CD4-positive, CD25-positive, alpha-beta regulatory T cell (primary cell): Measurements from ENCODE around the gene FATE1. TPM values are rescaled to one million over a fixed set of nuclear protein-coding genes. Genes with fewer than 3 reads are reported as not detected.

Experiments
- ATAC-seq, 2 donors: fragments of 150-1000 bp; cut with Tn5 transposase; one replicate each; pipeline ENCODE4 v1.10.0; 2021; ENCODE audit warnings: low read depth in 2 of 2, moderate number of reproducible peaks in 2 of 2, moderate library complexity in 1 of 2
- DNase-seq, 3 donors: peaks; one replicate each; pipeline versions ENCODE4 v3.0.0 to v3.0.0-alpha.2; 2012 to 2022; ENCODE audit warnings: mixed read lengths in 1 of 3
- H3K27ac ChIP-seq: one replicate; pipeline ENCODE4 v1.7.0; 2013; ENCODE audit warnings: mild to moderate bottlenecking, low read length; ENCODE audit not compliant: insufficient read depth, poor library complexity, severe bottlenecking
- H3K27me3 ChIP-seq: one replicate; pipeline ENCODE4 v1.7.0; 2013; ENCODE audit warnings: low read length; ENCODE audit not compliant: control insufficient read depth, insufficient read depth
- H3K36me3 ChIP-seq: one replicate; pipeline ENCODE4 v1.7.0; 2013; ENCODE audit warnings: mild to moderate bottlenecking, low read length, moderate library complexity; ENCODE audit not compliant: control insufficient read depth, insufficient read depth
- H3K4me1 ChIP-seq: 2 replicates; pipeline ENCODE4 v1.7.0; 2013; ENCODE audit warnings: mild to moderate bottlenecking, low read length; ENCODE audit not compliant: insufficient read depth, control insufficient read depth, poor library complexity, severe bottlenecking
- H3K4me3 ChIP-seq: one replicate; pipeline ENCODE4 v1.7.0; 2013; ENCODE audit warnings: low read depth, mild to moderate bottlenecking, low read length, moderate library complexity
- H3K9me3 ChIP-seq, 2 experiments: 1 replicate in 1 of 2; 2 replicates in 1 of 2; pipeline ENCODE4 v1.7.0; 2013; ENCODE audit warnings: low read length in 2 of 2, mild to moderate bottlenecking in 1 of 2, moderate library complexity in 1 of 2; ENCODE audit not compliant: control insufficient read depth in 2 of 2
- H3K27ac Mint-ChIP-seq, 3 donors: one replicate each; pipeline ENCODE4 v1.8.0; 2020 to 2022; ENCODE audit warnings: mild to moderate bottlenecking in 3 of 3, mixed read lengths in 3 of 3, moderate library complexity in 2 of 3
- H3K27me3 Mint-ChIP-seq: one replicate; pipeline ENCODE4 v1.8.0; 2022; ENCODE audit warnings: mild to moderate bottlenecking, mixed read lengths
- H3K36me3 Mint-ChIP-seq: one replicate; pipeline ENCODE4 v1.8.0; 2020; ENCODE audit warnings: mixed read lengths
- H3K4me1 Mint-ChIP-seq, 4 donors: one replicate each; pipeline ENCODE4 v1.8.0; 2020 to 2022; ENCODE audit warnings: mixed read lengths in 4 of 4, mild to moderate bottlenecking in 1 of 4
- H3K4me3 Mint-ChIP-seq, 4 donors: one replicate each; pipeline ENCODE4 v1.8.0; 2020 to 2022; ENCODE audit warnings: mild to moderate bottlenecking in 4 of 4, mixed read lengths in 4 of 4, moderate library complexity in 3 of 4
- H3K9me3 Mint-ChIP-seq, 7 donors: one replicate each; pipeline ENCODE4 v1.8.0; 2020 to 2022; ENCODE audit warnings: mixed read lengths in 7 of 7, mild to moderate bottlenecking in 3 of 7, moderate library complexity in 2 of 7
- polyA plus RNA-seq, 4 donors: library from polyadenylated mRNA; unstranded; fragments of 300-500 nt; fragmentation: Illumina TruSeq; gene quantifications; one replicate each; pipeline ENCODE4 v1.2.3, GENCODE V29; 2021
- total RNA-seq: library from RNA; stranded (reverse); gene quantifications from one replicate; pipeline ENCODE4 v1.2.3, GENCODE V29; 2022

FATE1 gene
- total and polyA plus RNA-seq, 5 donors from 2014 or later: not detected

DNA sequence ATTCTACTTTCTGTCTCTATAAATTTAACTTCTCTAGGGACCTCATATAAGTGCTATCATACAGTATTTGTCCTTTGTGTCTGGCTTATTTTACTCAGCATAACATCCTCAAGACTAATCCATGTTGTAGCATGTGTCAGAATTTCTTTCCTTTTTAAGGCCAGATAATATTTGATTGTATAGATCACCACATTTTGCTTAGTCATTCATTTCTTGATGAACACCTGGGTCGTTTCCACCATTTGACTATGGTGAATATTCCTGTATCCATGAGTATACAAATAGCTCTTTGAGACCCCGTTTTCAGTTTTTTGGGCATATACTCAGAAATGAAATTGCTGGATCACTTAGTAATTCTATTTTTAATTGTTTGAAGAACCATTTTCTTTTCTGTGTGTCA, 30.7 kb downstream of the FATE1 start:
- H3K4me3 Mint-ChIP-seq: no peak overlapping the region
- DNase-seq (no peak), ATAC-seq (no peak)
- H3K9me3 Mint-ChIP-seq: no peaks in the 10 kb centered on the region
- H3K36me3 ChIP-seq: no peaks in the 10 kb centered on the region
- no peaks in the 10 kb centered on the region for H3K9me3 ChIP-seq
- no peak overlapping the region for H3K27ac Mint-ChIP-seq
- H3K4me1 Mint-ChIP-seq: no peaks in the 10 kb centered on the region
- H3K27me3 Mint-ChIP-seq: peaks cover 10% of the 10 kb centered on the region
- H3K36me3 Mint-ChIP-seq: no peaks in the 10 kb centered on the region
- no peaks in the 10 kb centered on the region for H3K4me1 ChIP-seq
- no peak overlapping the region for H3K4me3 ChIP-seq
- no peaks in the 10 kb centered on the region for H3K27me3 ChIP-seq
- no peak overlapping the region for H3K27ac ChIP-seq

DNA sequence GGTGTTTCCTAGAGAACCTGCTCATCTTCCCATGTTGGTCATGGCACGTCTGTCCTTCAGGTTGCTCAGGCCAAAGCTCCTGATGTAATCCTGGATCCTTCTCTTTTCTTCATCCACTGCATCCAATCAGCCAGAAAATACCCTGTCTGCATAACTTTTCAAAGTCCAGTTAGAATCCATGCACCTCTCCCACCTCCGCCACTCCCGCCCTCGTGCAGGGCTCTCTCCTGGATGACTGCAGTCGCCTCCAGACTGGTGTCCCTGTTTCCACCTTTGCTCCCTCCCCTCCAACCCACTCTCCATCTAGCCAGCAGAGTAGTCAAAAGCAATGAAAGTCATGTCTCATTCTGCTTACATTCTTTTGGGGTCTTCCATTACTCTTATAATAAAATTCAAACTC, 34.7 kb downstream of the FATE1 start:
- ATAC-seq (no peak), DNase-seq (no peak)
- H3K27me3 Mint-ChIP-seq: peaks cover 10% of the 10 kb centered on the region
- Histone ChIP-seq H3K27ac (no peak overlapping the region), H3K4me3 (no peak overlapping the region), H3K4me1 (no peaks in the 10 kb centered on the region), H3K36me3 (no peaks in the 10 kb centered on the region), H3K9me3 (no peaks in the 10 kb centered on the region), H3K27me3 (no peaks in the 10 kb centered on the region)
- no peaks in the 10 kb centered on the region for H3K4me1 Mint-ChIP-seq
- no peak overlapping the region for H3K4me3 Mint-ChIP-seq
- H3K9me3 Mint-ChIP-seq: no peaks in the 10 kb centered on the region
- no peaks in the 10 kb centered on the region for H3K36me3 Mint-ChIP-seq
- H3K27ac Mint-ChIP-seq: no peak overlapping the region

DNA sequence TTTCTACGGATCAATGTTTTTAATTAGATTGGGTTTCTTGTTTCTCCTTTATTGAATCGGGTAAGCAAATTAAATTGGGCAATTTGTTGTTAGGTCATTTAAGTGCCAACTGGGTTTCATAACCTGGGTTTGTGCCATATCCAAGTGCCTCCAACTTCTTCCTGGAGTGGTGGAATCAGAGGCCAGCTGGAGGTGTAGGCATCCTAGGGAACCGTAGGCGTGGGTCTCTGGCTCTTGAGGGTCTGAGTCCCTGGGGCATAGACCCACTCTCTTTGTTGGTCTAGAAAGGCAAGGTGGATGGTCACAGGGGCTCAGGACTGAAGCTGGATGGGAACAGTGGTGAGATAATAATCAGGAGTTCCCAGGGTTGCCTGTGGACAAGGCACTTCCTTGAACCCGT, 37.0 kb downstream of the FATE1 start:
- Histone ChIP-seq H3K4me3 (no peak overlapping the region), H3K27me3 (no peaks in the 10 kb centered on the region), H3K9me3 (no peaks in the 10 kb centered on the region), H3K27ac (no peak overlapping the region), H3K4me1 (no peaks in the 10 kb centered on the region), H3K36me3 (no peaks in the 10 kb centered on the region)
- H3K4me1 Mint-ChIP-seq: no peaks in the 10 kb centered on the region
- no peak overlapping the region for H3K27ac Mint-ChIP-seq
- peaks cover 10% of the 10 kb centered on the region for H3K27me3 Mint-ChIP-seq
- no peaks in the 10 kb centered on the region for H3K36me3 Mint-ChIP-seq
- no peaks in the 10 kb centered on the region for H3K9me3 Mint-ChIP-seq
- no peak overlapping the region for H3K4me3 Mint-ChIP-seq
- DNase-seq (no peak), ATAC-seq (no peak)

DNA sequence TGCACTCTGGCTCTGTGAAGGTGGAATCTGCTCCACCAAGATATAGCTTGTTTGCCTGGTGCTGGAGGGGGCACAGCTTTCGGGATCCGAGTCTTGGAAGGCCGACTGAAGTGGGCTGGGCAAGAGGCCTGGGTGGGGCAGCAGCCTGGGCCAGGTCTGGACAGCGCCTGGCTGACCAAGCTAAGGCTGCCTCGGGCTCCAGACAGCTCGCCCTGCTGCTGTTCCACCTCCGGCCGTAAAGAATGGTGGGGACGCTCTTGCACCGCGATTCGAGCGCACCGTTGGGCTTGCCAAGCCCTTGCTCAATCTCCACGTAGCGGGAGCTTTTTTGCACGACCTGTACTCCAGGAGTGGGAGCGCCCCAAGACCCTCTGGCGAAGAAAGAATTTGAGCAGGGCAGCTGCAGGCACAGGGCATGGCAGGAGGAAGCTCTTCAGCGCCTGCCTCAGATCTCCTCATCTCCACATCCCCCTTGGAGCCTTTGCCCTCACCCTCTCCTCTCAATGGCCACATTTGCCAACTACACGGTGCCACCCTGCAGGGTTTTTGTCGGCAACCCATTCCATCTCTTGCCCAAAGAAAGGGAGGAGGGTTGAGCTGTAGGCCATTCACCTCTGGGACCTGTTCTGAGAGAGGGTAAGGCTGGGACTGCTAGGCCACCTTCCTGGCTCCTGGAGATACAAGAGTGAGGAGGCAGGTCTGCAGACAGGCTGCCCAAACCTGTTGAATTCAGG, 37.6 kb downstream of the FATE1 start:
- Mint-ChIP-seq H3K4me1 (no peaks in the 10 kb centered on the region), H3K27ac (no peak overlapping the region), H3K4me3 (no peak overlapping the region), H3K36me3 (no peaks in the 10 kb centered on the region), H3K9me3 (no peaks in the 10 kb centered on the region), H3K27me3 (peaks cover 10% of the 10 kb centered on the region)
- Histone ChIP-seq H3K36me3 (no peaks in the 10 kb centered on the region), H3K27me3 (no peaks in the 10 kb centered on the region), H3K4me1 (no peaks in the 10 kb centered on the region), H3K9me3 (no peaks in the 10 kb centered on the region), H3K27ac (no peak overlapping the region), H3K4me3 (no peak overlapping the region)
- ATAC-seq (no peak), DNase-seq (peak in 1 of 3 donors; percentile 18)

DNA sequence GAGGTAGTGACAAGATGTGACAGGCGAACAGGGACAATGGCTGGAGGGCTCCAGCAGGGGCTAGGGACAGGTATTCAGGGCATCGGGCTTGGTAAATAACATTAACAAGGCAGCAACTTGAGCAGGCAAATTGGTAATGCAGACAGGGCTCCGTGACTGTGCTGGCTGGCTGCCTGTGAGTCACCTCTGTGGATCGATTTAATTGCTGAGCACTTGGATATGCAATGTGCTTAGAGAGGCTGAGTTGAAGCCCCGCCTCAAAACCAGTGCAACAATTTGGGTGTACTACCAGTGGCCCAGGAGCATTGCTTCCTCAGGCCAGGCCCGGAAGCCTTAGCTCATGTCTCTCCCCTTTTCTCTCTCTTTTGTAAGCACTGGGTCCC, 38.2 kb downstream of the FATE1 start:
- Mint-ChIP-seq H3K4me3 (no peak overlapping the region), H3K4me1 (no peaks in the 10 kb centered on the region), H3K27me3 (peaks cover 10% of the 10 kb centered on the region), H3K9me3 (no peaks in the 10 kb centered on the region), H3K27ac (no peak overlapping the region), H3K36me3 (no peaks in the 10 kb centered on the region)
- no peak overlapping the region for H3K27ac ChIP-seq
- H3K27me3 ChIP-seq: no peaks in the 10 kb centered on the region
- no peaks in the 10 kb centered on the region for H3K4me1 ChIP-seq
- H3K4me3 ChIP-seq: no peak overlapping the region
- no peak for DNase-seq
- H3K36me3 ChIP-seq: no peaks in the 10 kb centered on the region
- no peaks in the 10 kb centered on the region for H3K9me3 ChIP-seq
- no peak for ATAC-seq

DNA sequence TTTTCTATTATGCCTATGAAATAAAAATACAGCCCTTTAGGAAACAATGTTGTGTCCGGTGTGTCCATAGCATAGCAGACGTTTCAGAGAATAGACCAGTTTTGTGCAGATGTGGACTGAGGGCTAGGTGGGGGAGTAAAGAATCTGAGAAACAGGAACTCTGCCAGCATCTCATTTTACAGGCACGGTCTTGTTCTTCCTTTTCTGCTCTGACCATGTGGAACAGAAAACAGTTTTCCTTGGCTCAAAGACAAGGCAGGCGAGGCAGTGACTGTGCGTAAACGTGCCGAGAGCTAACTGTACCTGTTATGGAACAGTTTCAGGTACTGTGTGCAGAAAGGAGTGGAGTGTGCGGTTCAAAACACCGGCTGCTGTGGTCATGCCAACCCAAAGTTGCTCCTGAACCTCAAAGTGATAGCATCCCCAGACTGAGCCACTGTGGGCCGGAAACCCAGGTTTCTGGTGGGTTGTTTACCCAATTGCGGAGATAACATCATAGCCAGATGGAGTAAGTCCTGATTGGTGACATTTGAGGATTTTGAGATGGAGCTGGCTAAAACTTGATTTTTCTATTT, 38.9 kb downstream of the FATE1 start:
- DNase-seq (no peak), ATAC-seq (no peak)
- Mint-ChIP-seq H3K27me3 (peaks cover 10% of the 10 kb centered on the region), H3K4me1 (no peaks in the 10 kb centered on the region), H3K36me3 (no peaks in the 10 kb centered on the region), H3K4me3 (no peak overlapping the region), H3K27ac (no peak overlapping the region), H3K9me3 (no peaks in the 10 kb centered on the region)
- Histone ChIP-seq H3K4me1 (no peaks in the 10 kb centered on the region), H3K36me3 (no peaks in the 10 kb centered on the region), H3K9me3 (no peaks in the 10 kb centered on the region), H3K27me3 (no peaks in the 10 kb centered on the region), H3K27ac (no peak overlapping the region), H3K4me3 (no peak overlapping the region)

DNA sequence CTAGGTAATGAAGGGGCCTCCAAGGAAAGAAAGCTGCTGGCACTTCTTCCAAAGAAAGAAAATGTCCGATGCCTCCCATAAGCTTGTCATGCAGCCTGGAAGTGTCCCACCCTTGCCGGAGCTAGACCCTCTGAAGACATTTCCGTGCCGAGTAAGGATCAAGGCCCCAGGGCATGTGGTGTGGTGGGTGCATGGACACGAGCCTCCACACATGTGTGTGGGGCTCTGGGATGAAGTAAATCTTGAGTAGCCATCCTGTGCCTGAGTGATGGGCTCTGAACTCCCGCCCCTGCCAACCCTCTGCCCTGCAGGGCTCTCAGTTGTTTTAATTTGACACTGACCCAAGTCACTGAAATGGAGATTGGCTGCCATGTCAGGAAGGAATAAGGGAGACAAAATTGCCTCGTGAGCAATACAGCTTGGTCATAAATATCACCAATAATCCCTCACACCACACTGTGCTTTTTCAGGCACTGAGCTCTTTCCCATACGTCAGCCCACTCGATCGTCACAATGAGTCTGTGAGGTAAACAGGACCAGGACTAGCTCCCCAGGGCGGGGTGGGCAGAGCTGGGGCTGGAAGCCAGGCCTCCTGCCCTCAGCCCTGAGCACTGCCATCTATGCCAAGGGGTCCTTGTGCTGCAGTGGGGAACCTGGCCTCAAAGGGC, 43.3 kb downstream of the FATE1 start:
- no peaks in the 10 kb centered on the region for H3K36me3 Mint-ChIP-seq
- no peak for DNase-seq
- Histone ChIP-seq H3K9me3 (no peaks in the 10 kb centered on the region), H3K27me3 (no peaks in the 10 kb centered on the region), H3K27ac (no peak overlapping the region), H3K4me3 (no peak overlapping the region), H3K4me1 (no peaks in the 10 kb centered on the region), H3K36me3 (no peaks in the 10 kb centered on the region)
- no peak for ATAC-seq
- no peaks in the 10 kb centered on the region for H3K9me3 Mint-ChIP-seq
- no peaks in the 10 kb centered on the region for H3K4me1 Mint-ChIP-seq
- H3K27me3 Mint-ChIP-seq: no peaks in the 10 kb centered on the region
- no peak overlapping the region for H3K27ac Mint-ChIP-seq
- H3K4me3 Mint-ChIP-seq: no peak overlapping the region

DNA sequence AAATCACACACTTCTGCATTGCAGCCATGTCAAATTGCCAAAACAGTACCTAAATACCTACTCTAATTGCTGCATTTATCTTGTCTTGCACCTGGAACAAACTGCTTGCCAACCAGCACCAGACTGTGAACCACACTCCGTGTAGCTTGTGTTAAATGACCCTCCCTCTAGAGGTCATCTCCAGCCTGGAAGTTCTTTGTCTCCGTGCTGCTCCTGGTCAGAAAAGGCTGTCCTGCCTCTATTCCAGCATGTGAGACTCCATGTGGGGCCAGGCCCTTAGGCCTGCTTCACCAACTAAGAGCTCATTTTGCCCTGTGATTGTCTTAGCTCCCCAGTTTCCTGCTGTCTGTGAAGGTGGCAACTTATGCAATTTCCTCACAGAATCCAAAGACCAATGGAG, 47.0 kb downstream of the FATE1 start:
- H3K9me3 ChIP-seq: no peaks in the 10 kb centered on the region
- no peak overlapping the region for H3K27ac ChIP-seq
- H3K4me1 Mint-ChIP-seq: no peaks in the 10 kb centered on the region
- H3K4me3 ChIP-seq: no peak overlapping the region
- no peaks in the 10 kb centered on the region for H3K36me3 ChIP-seq
- H3K9me3 Mint-ChIP-seq: peaks cover 0 to 1% (median 0%) of the 10 kb centered on the region in 7 donors
- no peaks in the 10 kb centered on the region for H3K36me3 Mint-ChIP-seq
- DNase-seq (no peak), ATAC-seq (no peak)
- no peaks in the 10 kb centered on the region for H3K27me3 ChIP-seq
- H3K27ac Mint-ChIP-seq: no peak overlapping the region
- H3K4me1 ChIP-seq: no peaks in the 10 kb centered on the region
- H3K4me3 Mint-ChIP-seq: no peak overlapping the region
- H3K27me3 Mint-ChIP-seq: no peaks in the 10 kb centered on the region
